HG03108 (cell line): ENCODE data around the gene MIS18BP1.
"Not testable (repeated sequence)": the region's sequence is repeated elsewhere in the genome, so short reads cannot be mapped to it uniquely, and the experiment has no call there.

Experiments
- ATAC-seq: cut with Tn5 transposase; IDR thresholded peaks from one replicate; pipeline ENCODE4 v1.9.1; 2021; ENCODE audit warnings: moderate library complexity; ENCODE audit not compliant: unreplicated experiment

MIS18BP1 gene

GRCh38 chr14:45253070-45253753 lies at the start of gene MIS18BP1:
Gene MIS18BP1, minus strand, starts transcription at chr14:45253202. Its CDS starts 5,916 bp downstream, at chr14:45247286.
- ATAC-seq: peak; percentile 67

- no peak for ATAC-seq
These were observed 45.6 kb upstream of the MIS18BP1 start for GRCh38 chr14:45298423-45299117.

GRCh38 chr14:45294796-45295195 lies 41.8 kb upstream of the MIS18BP1 start:
- ATAC-seq: not testable (repeated sequence)

- ATAC-seq: no peak
These were observed 37.5 kb upstream of the MIS18BP1 start for GRCh38 chr14:45290547-45290946.

- ATAC-seq: no peak
These were observed 34.6 kb upstream of the MIS18BP1 start for GRCh38 chr14:45287610-45288009.

GRCh38 chr14:45284802-45285201 lies 31.8 kb upstream of the MIS18BP1 start:
- no peak for ATAC-seq

GRCh38 chr14:45281731-45282400 lies 28.9 kb upstream of the MIS18BP1 start:
- ATAC-seq: not testable (repeated sequence)

- ATAC-seq: no peak
These were observed 19.0 kb upstream of the MIS18BP1 start for GRCh38 chr14:45271858-45272537.

GRCh38 chr14:45270031-45270430 lies 17.0 kb upstream of the MIS18BP1 start:
- ATAC-seq: no peak

- ATAC-seq: no peak
These were observed 14.1 kb upstream of the MIS18BP1 start for GRCh38 chr14:45267071-45267470.

- no peak for ATAC-seq
These were observed 9.6 kb upstream of the MIS18BP1 start for GRCh38 chr14:45262637-45263036.

- ATAC-seq: no peak
These were observed 8.2 kb upstream of the MIS18BP1 start for GRCh38 chr14:45261209-45261608.

- no peak for ATAC-seq
These were observed 5.8 kb upstream of the MIS18BP1 start for GRCh38 chr14:45258805-45259204.

GRCh38 chr14:45258073-45258472 lies 5.1 kb upstream of the MIS18BP1 start:
- ATAC-seq: no peak

GRCh38 chr14:45254771-45255170 lies 1.8 kb upstream of the MIS18BP1 start:
- ATAC-seq: no peak

GRCh38 chr14:45253754-45254310 lies 830 bp upstream of the MIS18BP1 start:
- ATAC-seq: no peak

GRCh38 chr14:45252366-45253069 lies 484 bp downstream of the MIS18BP1 start:
- ATAC-seq: no peak

- peak; percentile 59 for ATAC-seq
These were observed 1.1 kb downstream of the MIS18BP1 start for GRCh38 chr14:45251912-45252311.

- ATAC-seq: no peak
These were observed 3.0 kb downstream of the MIS18BP1 start for GRCh38 chr14:45249856-45250575.

GRCh38 chr14:45247427-45247826 lies 5.6 kb downstream of the MIS18BP1 start:
- ATAC-seq: no peak
